HG03558 (cell line): ENCODE results near the gene ARF1.

ENCODE experiments used
- ATAC-seq: cut with Tn5 transposase; IDR thresholded peaks from one replicate; pipeline ENCODE4 v1.9.1; 2021; ENCODE audit warnings: moderate number of reproducible peaks; ENCODE audit not compliant: unreplicated experiment; ENCODE audit errors: extremely low read depth

Gene ARF1

GRCh38 chr1:228114827-228115226 lies 32.3 kb downstream of the ARF1 start:
- ATAC-seq, result no peak

GRCh38 chr1:228117335-228117734 lies 34.8 kb downstream of the ARF1 start:
- no peak for ATAC-seq

- no peak for ATAC-seq
Measured at GRCh38 chr1:228118040-228118439, 35.5 kb downstream of the ARF1 start.

- no peak for ATAC-seq
Measured at GRCh38 chr1:228120351-228120750, 37.8 kb downstream of the ARF1 start.

GRCh38 chr1:228120857-228121489 lies 38.5 kb downstream of the ARF1 start:
- ATAC-seq, result no peak

- no peak for ATAC-seq
Measured at GRCh38 chr1:228122921-228123441, 40.5 kb downstream of the ARF1 start.

- ATAC-seq, result no peak
Measured at GRCh38 chr1:228123505-228123904, 41.0 kb downstream of the ARF1 start.

- no peak for ATAC-seq
Measured at GRCh38 chr1:228125185-228125584, 42.7 kb downstream of the ARF1 start.

GRCh38 chr1:228131766-228132165 lies 49.3 kb downstream of the ARF1 start:
- no peak for ATAC-seq

- no peak for ATAC-seq
Measured at GRCh38 chr1:228134591-228134990, 52.1 kb downstream of the ARF1 start.

GRCh38 chr1:228136901-228137300 lies 54.4 kb downstream of the ARF1 start:
- no peak for ATAC-seq

GRCh38 chr1:228139406-228139930 lies 57.0 kb downstream of the ARF1 start:
- ATAC-seq, result no peak

- peak; percentile 88 for ATAC-seq
Measured at GRCh38 chr1:228139931-228140723, 57.6 kb downstream of the ARF1 start, which contains the start of gene GUK1. Gene GUK1 (plus strand): TSS chr1:228140279. CDS start chr1:228140303, 24 bp downstream.

GRCh38 chr1:228140724-228141225 lies 58.3 kb downstream of the ARF1 start:
- ATAC-seq, result no peak

- ATAC-seq, result no peak
Measured at GRCh38 chr1:228141226-228142044, 58.9 kb downstream of the ARF1 start.

- no peak for ATAC-seq
Measured at GRCh38 chr1:228142155-228142691, 59.7 kb downstream of the ARF1 start.

- no peak for ATAC-seq
Measured at GRCh38 chr1:228142701-228143136, 60.2 kb downstream of the ARF1 start.

GRCh38 chr1:228143480-228144192 lies 61.1 kb downstream of the ARF1 start:
- no peak for ATAC-seq
